Osteoblast (primary cell): ENCODE data around the gene PIEZO2. TPM values are rescaled to one million over a fixed set of nuclear protein-coding genes. Genes with fewer than 3 reads are reported as not detected.
"Not testable (repeated sequence)": the region's sequence is repeated elsewhere in the genome, so short reads cannot be mapped to it uniquely, and the experiment has no call there.

Experiments
- DNase-seq: peaks from one replicate; pipeline ENCODE4 v3.0.0; 2011; ENCODE audit warnings: low spot score, mixed read lengths; ENCODE audit not compliant: insufficient read length; ENCODE audit errors: missing footprints
- H2AFZ ChIP-seq: 2 replicates; pipeline ENCODE4 v1.6.0; 2011; ENCODE audit warnings: mild to moderate bottlenecking, low read length
- H3K27ac ChIP-seq: 2 replicates; pipeline ENCODE4 v1.5.1; 2011; ENCODE audit warnings: mild to moderate bottlenecking, low read depth, low read length, moderate library complexity
- H3K27me3 ChIP-seq: 2 replicates; pipeline ENCODE4 v1.6.0; 2012; ENCODE audit warnings: mild to moderate bottlenecking, control low read depth, inconsistent platforms, low read length, moderate library complexity; ENCODE audit not compliant: insufficient read depth
- H3K36me3 ChIP-seq: 2 replicates; pipeline ENCODE4 v1.5.1; 2011; ENCODE audit warnings: mild to moderate bottlenecking, low read length, control low read depth, moderate library complexity; ENCODE audit not compliant: insufficient read depth
- H3K4me1 ChIP-seq: 2 replicates; pipeline ENCODE4 v1.5.1; 2011; ENCODE audit warnings: mild to moderate bottlenecking, low read length, control low read depth, moderate library complexity; ENCODE audit not compliant: insufficient read depth
- H3K4me2 ChIP-seq: 2 replicates; pipeline ENCODE4 v1.6.0; 2011; ENCODE audit warnings: mild to moderate bottlenecking, low read length; ENCODE audit not compliant: insufficient read depth
- H3K4me3 ChIP-seq: fragments of 200-600 bp; sonication (generic); 3 replicates; pipeline ENCODE4 v1.5.1; 2012; ENCODE audit warnings: mild to moderate bottlenecking, low read length, inconsistent platforms; ENCODE audit not compliant: insufficient read depth
- H3K79me2 ChIP-seq: 2 replicates; pipeline ENCODE4 v1.6.0; 2012; ENCODE audit warnings: mild to moderate bottlenecking, low read length, control low read depth, inconsistent platforms; ENCODE audit not compliant: insufficient read depth
- H3K9me3 ChIP-seq: 2 replicates; pipeline ENCODE4 v1.5.1; 2011; ENCODE audit warnings: low read depth, low read length, control low read depth
- H4K20me1 ChIP-seq: 2 replicates; pipeline ENCODE4 v1.6.0; 2012; ENCODE audit warnings: mild to moderate bottlenecking, low read length, control low read depth; ENCODE audit not compliant: insufficient read depth
- CTCF ChIP-seq: IDR thresholded peaks from 2 replicates; pipeline ENCODE4 v1.5.1; 2011; ENCODE audit warnings: mild to moderate bottlenecking, low read depth, low read length, moderate library complexity; ENCODE audit errors: extremely low read depth
- total RNA-seq: library from RNA; depleted of rRNA; stranded (reverse); fragments of >200 nt; gene quantifications from 2 replicates; pipeline ENCODE4 v1.2.3, GENCODE V29; 2012

The PIEZO2 gene
- total RNA-seq, 1 donor, result 46.7 TPM

- Histone ChIP-seq H4K20me1 (no peaks in the 10 kb centered on the region), H3K27ac (no peak overlapping the region), H3K4me3 (no peak overlapping the region), H3K36me3 (no peaks in the 10 kb centered on the region), H3K79me2 (no peaks in the 10 kb centered on the region), H2AFZ (no peak overlapping the region), H3K4me1 (peaks cover 27% of the 10 kb centered on the region), H3K9me3 (no peaks in the 10 kb centered on the region), H3K4me2 (no peak overlapping the region), H3K27me3 (no peaks in the 10 kb centered on the region)
- no peak for DNase-seq
- no peak for TF ChIP-seq CTCF
Measured at GRCh38 chr18:10923551-10924070, 225.8 kb downstream of the PIEZO2 start.

DNA sequence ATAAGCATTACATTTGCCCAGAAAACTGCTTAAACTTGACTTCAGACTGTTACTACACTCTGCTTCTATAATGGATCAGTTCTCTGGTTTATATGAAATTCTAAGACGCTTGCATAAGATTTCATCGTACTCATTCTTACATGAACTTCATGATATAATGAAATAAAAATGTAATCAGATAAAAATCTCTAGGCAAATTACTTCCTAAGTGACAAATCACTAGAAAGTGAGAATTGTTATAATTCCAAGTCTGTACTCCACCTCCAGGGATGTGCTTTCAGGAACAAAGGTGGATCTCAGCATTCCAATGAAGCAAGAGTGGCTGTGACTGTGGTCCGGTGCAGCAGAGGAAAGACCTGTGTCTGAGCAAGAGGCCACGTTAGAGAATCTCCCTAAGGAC lies 226.2 kb downstream of the PIEZO2 start:
- Histone ChIP-seq H3K79me2 (no peaks in the 10 kb centered on the region), H3K27ac (no peak overlapping the region)

DNA sequence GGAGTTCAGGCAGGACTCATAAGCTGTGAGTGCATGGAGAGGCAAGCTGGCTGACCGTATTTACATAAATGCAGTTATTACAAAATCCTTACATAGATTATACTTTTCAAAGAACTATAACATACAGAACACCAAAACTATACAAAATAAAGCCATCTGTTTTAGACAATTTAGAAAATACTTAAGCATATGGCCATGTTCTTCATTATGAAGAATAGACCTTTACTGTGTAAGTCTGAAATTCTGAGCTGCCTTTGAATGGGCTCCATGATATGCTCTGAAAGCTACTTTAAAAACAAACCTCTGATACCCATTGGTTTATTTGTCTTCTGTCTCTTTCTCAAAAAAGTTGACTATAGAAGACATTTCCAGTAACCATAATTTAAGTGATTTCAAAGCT lies 226.7 kb downstream of the PIEZO2 start:
- H3K4me1 ChIP-seq, result peaks cover 25% of the 10 kb centered on the region
- not testable (repeated sequence) for H3K27ac ChIP-seq, H2AFZ ChIP-seq, H3K4me2 ChIP-seq, H3K36me3 ChIP-seq, H3K27me3 ChIP-seq, H4K20me1 ChIP-seq, H3K4me3 ChIP-seq, H3K9me3 ChIP-seq, DNase-seq, H3K79me2 ChIP-seq

More for the DNA sequence above, 226.2 kb downstream of the PIEZO2 start:
- no peak for DNase-seq
- peaks cover 27% of the 10 kb centered on the region for H3K4me1 ChIP-seq
- H3K4me2 ChIP-seq, result no peak overlapping the region
- H3K9me3 ChIP-seq, result no peaks in the 10 kb centered on the region
- H3K27me3 ChIP-seq, result no peaks in the 10 kb centered on the region
- TF ChIP-seq CTCF, result no peak
- H2AFZ ChIP-seq, result no peak overlapping the region
- H3K36me3 ChIP-seq, result no peaks in the 10 kb centered on the region
- no peak overlapping the region for H3K4me3 ChIP-seq
- no peaks in the 10 kb centered on the region for H4K20me1 ChIP-seq

DNA sequence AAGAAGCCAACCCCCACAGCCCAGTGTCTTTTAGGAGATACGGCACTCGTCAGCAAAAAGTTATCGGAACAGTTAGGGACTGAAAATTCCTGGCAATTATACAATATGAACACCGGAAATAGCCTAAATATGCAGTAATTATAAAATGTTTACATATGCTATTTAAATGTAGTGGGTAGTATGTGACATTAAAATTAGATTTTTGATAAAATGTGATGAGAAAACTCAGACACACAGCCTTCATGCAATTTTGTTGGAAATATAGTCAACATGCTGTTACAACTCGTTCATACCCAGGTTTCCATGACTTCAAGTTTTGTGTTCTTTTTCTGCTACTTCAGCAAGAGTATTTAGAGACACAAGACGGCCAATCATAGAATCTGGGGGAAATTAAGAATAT lies 229.1 kb downstream of the PIEZO2 start:
- H3K27me3 ChIP-seq, H3K27ac ChIP-seq, H2AFZ ChIP-seq, H3K4me3 ChIP-seq, H3K9me3 ChIP-seq, DNase-seq, H3K36me3 ChIP-seq, H3K4me1 ChIP-seq, H4K20me1 ChIP-seq, H3K4me2 ChIP-seq, H3K79me2 ChIP-seq: not testable (repeated sequence)

- DNase-seq, result no peak
- peaks cover 6% of the 10 kb centered on the region for H3K4me1 ChIP-seq
- H2AFZ ChIP-seq, result no peak overlapping the region
- no peaks in the 10 kb centered on the region for H3K9me3 ChIP-seq
- H3K36me3 ChIP-seq, result no peaks in the 10 kb centered on the region
- no peaks in the 10 kb centered on the region for H3K27me3 ChIP-seq
- no peak overlapping the region for H3K4me2 ChIP-seq
- H3K4me3 ChIP-seq, result no peak overlapping the region
- H3K79me2 ChIP-seq, result no peaks in the 10 kb centered on the region
- H3K27ac ChIP-seq, result no peak overlapping the region
- H4K20me1 ChIP-seq, result no peaks in the 10 kb centered on the region
- TF ChIP-seq CTCF, result no peak
Measured at GRCh38 chr18:10919851-10920250, 229.5 kb downstream of the PIEZO2 start.
